Panc1 (cell line): ENCODE measurements around the gene UNC50. TPM values are rescaled to one million over a fixed set of nuclear protein-coding genes. Genes with fewer than 3 reads are reported as not detected.

Experiments
- ATAC-seq: fragments of 200-7000 bp; cut with Tn5 transposase; 2 replicates; pipeline ENCODE4 v1.9.1; 2020; ENCODE audit warnings: mild to moderate bottlenecking, moderate library complexity
- BruUV-seq: library from RNA; stranded (reverse); fragments of 400-500 nt; replicated peaks from 2 replicates; lab custom pipeline; 2021; lab: Mats Ljungman, UMichigan
- CTCF ChIA-PET: fragments of 300-600 bp; sonication (Branson Sonifier 250); formaldehyde crosslinking; loops from one replicate; lab custom pipeline; 2022; ENCODE audit warnings: antibody characterized with exemption; lab: Charles Lee
- POLR2A ChIA-PET: fragments of 300-600 bp; sonication (Branson Sonifier 250); formaldehyde crosslinking; loops from one replicate; lab custom pipeline; 2022; ENCODE audit warnings: antibody characterized with exemption; lab: Charles Lee
- DNase-seq: peaks from one replicate; pipeline ENCODE4 v3.0.0-alpha.2; 2010; ENCODE audit warnings: low read depth, low spot score
- H3K27ac ChIP-seq: 2 replicates; pipeline ENCODE4 v1.5.1; 2011; ENCODE audit warnings: mild to moderate bottlenecking, low read length, inconsistent platforms
- H3K27me3 ChIP-seq: fragments of 200-500 bp; sonication (Bioruptor generic); 2 replicates; pipeline ENCODE4 v1.6.0; 2014; ENCODE audit warnings: low read length, inconsistent platforms; ENCODE audit not compliant: control insufficient read depth, insufficient read depth
- H3K36me3 ChIP-seq: fragments of 200-500 bp; sonication (Bioruptor generic); 2 replicates; pipeline ENCODE4 v1.5.1; 2014; ENCODE audit warnings: inconsistent platforms, mild to moderate bottlenecking, low read length, moderate library complexity; ENCODE audit not compliant: control insufficient read depth, insufficient read depth
- H3K4me1 ChIP-seq: 2 replicates; pipeline ENCODE4 v1.5.1; 2011; ENCODE audit warnings: inconsistent platforms, mild to moderate bottlenecking, low read length, moderate library complexity; ENCODE audit not compliant: control insufficient read depth, insufficient read depth
- H3K4me3 ChIP-seq, 2 experiments: 2 replicates each; pipeline ENCODE4 v1.5.1; 2011 to 2012; ENCODE audit warnings: low read depth in 2 of 2, low read length in 2 of 2, mild to moderate bottlenecking in 2 of 2, inconsistent platforms in 1 of 2, moderate library complexity in 1 of 2
- H3K9me3 ChIP-seq: fragments of 200-500 bp; sonication (Bioruptor generic); 2 replicates; pipeline ENCODE4 v1.5.1; 2014; ENCODE audit warnings: low read depth, mild to moderate bottlenecking, inconsistent platforms, low read length, moderate library complexity; ENCODE audit not compliant: control insufficient read depth, insufficient read depth
- POLR2AphosphoS5 ChIP-seq: IDR thresholded peaks from 2 replicates; pipeline ENCODE4 v1.6.1; 2012; ENCODE audit warnings: mild to moderate bottlenecking, low read depth, low read length, moderate library complexity
- SIN3A ChIP-seq: IDR thresholded peaks from 2 replicates; pipeline ENCODE4 v1.6.1; 2012; ENCODE audit warnings: low read depth, mild to moderate bottlenecking, low read length, moderate library complexity, borderline replicate concordance; ENCODE audit not compliant: insufficient read depth
- TCF7L2 ChIP-seq: IDR thresholded peaks from 2 replicates; pipeline ENCODE4 v1.6.1; 2011; ENCODE audit warnings: mild to moderate bottlenecking, low read depth, low read length, inconsistent platforms
- in situ Hi-C: cut with HindIII; loops from 2 replicates; pipeline ENCODE4 v1.10.0; 2016; ENCODE audit warnings: low sequenced_read_pairs, low pct_unique_long_range_greater_than_20kb
- intact Hi-C: fragments of 100-400 bp; cut with micrococcal nuclease; formaldehyde crosslinking; loops from one replicate; pipeline ENCODE4 v1.10.0; 2022; ENCODE audit not compliant: unreplicated experiment
- total RNA-seq: library from RNA; stranded (reverse); gene quantifications from one replicate; pipeline ENCODE4 v1.2.1, GENCODE V29; 2021; ENCODE audit not compliant: unreplicated experiment
- TF ChIP-seq, protein P1 (sequence below): fragments of 450-650 bp; IDR thresholded peaks from 2 replicates; pipeline ENCODE4 v1.5.1; 2017; ENCODE audit warnings: mild to moderate bottlenecking
- TF ChIP-seq, protein P2 (sequence below), 2 experiments: IDR thresholded peaks; 2 replicates each; pipeline ENCODE4 v1.6.1; 2011 to 2012; ENCODE audit warnings: low read depth in 2 of 2, control low read depth in 1 of 2, low read length in 1 of 2, mild to moderate bottlenecking in 1 of 2, moderate library complexity in 1 of 2; ENCODE audit not compliant: insufficient read depth in 1 of 2

UNC50 gene
- total RNA-seq, 1 experiment from 2014 or later: 43.6 TPM

DNA sequence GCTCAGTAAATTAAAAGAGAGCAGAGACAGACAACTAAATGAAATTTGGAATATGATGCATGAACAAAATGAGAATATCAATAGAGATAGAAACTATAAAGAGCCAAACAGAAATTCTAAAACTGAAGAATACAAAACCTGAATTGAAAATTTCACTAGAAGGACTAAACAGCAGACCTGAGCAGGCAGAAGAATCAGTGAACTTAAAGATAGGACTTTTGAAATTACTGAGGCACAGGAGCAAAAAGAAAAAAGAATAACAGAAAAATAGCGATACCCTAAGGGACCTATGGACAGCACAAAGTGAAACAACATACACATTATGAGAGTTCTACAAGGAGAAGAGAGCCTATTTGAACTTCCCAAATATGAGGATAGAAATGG, 41.6 kb downstream of the UNC50 start:
- ATAC-seq (no peak), DNase-seq (no peak)
- TF ChIP-seq, protein P1, sequence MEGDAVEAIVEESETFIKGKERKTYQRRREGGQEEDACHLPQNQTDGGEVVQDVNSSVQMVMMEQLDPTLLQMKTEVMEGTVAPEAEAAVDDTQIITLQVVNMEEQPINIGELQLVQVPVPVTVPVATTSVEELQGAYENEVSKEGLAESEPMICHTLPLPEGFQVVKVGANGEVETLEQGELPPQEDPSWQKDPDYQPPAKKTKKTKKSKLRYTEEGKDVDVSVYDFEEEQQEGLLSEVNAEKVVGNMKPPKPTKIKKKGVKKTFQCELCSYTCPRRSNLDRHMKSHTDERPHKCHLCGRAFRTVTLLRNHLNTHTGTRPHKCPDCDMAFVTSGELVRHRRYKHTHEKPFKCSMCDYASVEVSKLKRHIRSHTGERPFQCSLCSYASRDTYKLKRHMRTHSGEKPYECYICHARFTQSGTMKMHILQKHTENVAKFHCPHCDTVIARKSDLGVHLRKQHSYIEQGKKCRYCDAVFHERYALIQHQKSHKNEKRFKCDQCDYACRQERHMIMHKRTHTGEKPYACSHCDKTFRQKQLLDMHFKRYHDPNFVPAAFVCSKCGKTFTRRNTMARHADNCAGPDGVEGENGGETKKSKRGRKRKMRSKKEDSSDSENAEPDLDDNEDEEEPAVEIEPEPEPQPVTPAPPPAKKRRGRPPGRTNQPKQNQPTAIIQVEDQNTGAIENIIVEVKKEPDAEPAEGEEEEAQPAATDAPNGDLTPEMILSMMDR: no peak
- TF ChIP-seq, protein P2, sequence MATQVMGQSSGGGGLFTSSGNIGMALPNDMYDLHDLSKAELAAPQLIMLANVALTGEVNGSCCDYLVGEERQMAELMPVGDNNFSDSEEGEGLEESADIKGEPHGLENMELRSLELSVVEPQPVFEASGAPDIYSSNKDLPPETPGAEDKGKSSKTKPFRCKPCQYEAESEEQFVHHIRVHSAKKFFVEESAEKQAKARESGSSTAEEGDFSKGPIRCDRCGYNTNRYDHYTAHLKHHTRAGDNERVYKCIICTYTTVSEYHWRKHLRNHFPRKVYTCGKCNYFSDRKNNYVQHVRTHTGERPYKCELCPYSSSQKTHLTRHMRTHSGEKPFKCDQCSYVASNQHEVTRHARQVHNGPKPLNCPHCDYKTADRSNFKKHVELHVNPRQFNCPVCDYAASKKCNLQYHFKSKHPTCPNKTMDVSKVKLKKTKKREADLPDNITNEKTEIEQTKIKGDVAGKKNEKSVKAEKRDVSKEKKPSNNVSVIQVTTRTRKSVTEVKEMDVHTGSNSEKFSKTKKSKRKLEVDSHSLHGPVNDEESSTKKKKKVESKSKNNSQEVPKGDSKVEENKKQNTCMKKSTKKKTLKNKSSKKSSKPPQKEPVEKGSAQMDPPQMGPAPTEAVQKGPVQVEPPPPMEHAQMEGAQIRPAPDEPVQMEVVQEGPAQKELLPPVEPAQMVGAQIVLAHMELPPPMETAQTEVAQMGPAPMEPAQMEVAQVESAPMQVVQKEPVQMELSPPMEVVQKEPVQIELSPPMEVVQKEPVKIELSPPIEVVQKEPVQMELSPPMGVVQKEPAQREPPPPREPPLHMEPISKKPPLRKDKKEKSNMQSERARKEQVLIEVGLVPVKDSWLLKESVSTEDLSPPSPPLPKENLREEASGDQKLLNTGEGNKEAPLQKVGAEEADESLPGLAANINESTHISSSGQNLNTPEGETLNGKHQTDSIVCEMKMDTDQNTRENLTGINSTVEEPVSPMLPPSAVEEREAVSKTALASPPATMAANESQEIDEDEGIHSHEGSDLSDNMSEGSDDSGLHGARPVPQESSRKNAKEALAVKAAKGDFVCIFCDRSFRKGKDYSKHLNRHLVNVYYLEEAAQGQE (IDR thresholded peaks at IDR 0.05; ENCODE audit: insufficient read depth in 1 of 2, low read depth in 2 of 2, low read length in 1 of 2): no peak
- TF ChIP-seq TCF7L2: no peak
- no peak for TF ChIP-seq POLR2AphosphoS5
- no peak for TF ChIP-seq SIN3A
- Histone ChIP-seq H3K27ac (no peak overlapping the region), H3K9me3 (no peaks in the 10 kb centered on the region), H3K27me3 (no peaks in the 10 kb centered on the region; the same call in 1 of the 2 replicates), H3K36me3 (no peaks in the 10 kb centered on the region), H3K4me1 (no peaks in the 10 kb centered on the region), H3K4me3 (no peak overlapping the region)
- CTCF ChIA-PET: interaction anchor here (0.8 to 1.1 kb wide), 4 partner anchors 11 to 471 kb away, joined by 3 to 16 read pairs (median 9); no protein-coding TSS in a partner anchor
- in situ Hi-C loops (no loop called here), intact Hi-C loops (loop anchor here (1.0 kb wide), 2 partner anchors 186 to 416 kb away; no protein-coding TSS in a partner anchor)
- POLR2A ChIA-PET: no interaction called here
- BruUV-seq: no TSS peak

DNA sequence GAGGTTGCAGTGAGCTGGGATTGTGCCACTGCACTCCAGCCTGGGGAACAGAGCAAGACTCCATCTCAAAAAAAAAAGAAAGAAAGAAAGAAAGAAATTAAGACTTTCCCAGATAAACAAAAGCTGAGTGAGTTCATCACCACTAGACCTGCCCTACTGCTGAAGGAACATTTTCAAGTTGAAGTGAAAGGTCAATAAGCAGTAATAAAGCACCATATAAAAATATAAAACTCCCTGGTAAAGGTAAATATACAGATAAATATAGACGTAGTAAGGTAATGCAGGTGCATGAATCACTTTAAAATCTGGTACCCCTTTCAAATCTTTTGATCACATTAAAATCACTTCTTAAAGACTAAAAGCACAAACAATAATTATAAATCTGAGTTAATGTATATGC, 42.6 kb downstream of the UNC50 start:
- intact Hi-C loops: no loop called here
- H3K27ac ChIP-seq: no peak overlapping the region
- POLR2A ChIA-PET: no interaction called here
- ATAC-seq (no peak), DNase-seq (no peak)
- CTCF ChIA-PET: interaction anchor here (0.7 kb wide), 1 partner anchor 30 kb away, joined by 4 read pairs; no protein-coding TSS in a partner anchor
- in situ Hi-C loops: no loop called here
- H3K4me1 ChIP-seq: no peaks in the 10 kb centered on the region
- BruUV-seq: no TSS peak
- TF ChIP-seq, protein P1: no peak
- TF ChIP-seq TCF7L2 (no peak), SIN3A (no peak), POLR2AphosphoS5 (no peak)
- TF ChIP-seq, protein P2 (IDR thresholded peaks at IDR 0.05; ENCODE audit: insufficient read depth in 1 of 2, low read depth in 2 of 2, low read length in 1 of 2): no peak
- H3K36me3 ChIP-seq: no peaks in the 10 kb centered on the region
- no peaks in the 10 kb centered on the region for H3K9me3 ChIP-seq
- no peak overlapping the region for H3K4me3 ChIP-seq
- H3K27me3 ChIP-seq: no peaks in the 10 kb centered on the region
